D721Med (cell line): ENCODE measurements around the gene AGO1.

Experiments used
- DNase-seq: peaks from one replicate; pipeline ENCODE4 v3.0.0; 2011; ENCODE audit warnings: low spot score; ENCODE audit not compliant: insufficient read length
- FAIRE-seq: peaks from 2 replicates; lab custom pipeline; 2011; peaks lifted over from hg19 to GRCh38; lab: Jason Lieb, UNC
- TF ChIP-seq, protein P1 (sequence below): IDR thresholded peaks from 2 replicates; pipeline ENCODE4 v1.5.1; 2012; ENCODE audit warnings: mild to moderate bottlenecking, control low read depth; ENCODE audit not compliant: insufficient read depth; ENCODE audit errors: missing control alignments

Gene AGO1

DNA sequence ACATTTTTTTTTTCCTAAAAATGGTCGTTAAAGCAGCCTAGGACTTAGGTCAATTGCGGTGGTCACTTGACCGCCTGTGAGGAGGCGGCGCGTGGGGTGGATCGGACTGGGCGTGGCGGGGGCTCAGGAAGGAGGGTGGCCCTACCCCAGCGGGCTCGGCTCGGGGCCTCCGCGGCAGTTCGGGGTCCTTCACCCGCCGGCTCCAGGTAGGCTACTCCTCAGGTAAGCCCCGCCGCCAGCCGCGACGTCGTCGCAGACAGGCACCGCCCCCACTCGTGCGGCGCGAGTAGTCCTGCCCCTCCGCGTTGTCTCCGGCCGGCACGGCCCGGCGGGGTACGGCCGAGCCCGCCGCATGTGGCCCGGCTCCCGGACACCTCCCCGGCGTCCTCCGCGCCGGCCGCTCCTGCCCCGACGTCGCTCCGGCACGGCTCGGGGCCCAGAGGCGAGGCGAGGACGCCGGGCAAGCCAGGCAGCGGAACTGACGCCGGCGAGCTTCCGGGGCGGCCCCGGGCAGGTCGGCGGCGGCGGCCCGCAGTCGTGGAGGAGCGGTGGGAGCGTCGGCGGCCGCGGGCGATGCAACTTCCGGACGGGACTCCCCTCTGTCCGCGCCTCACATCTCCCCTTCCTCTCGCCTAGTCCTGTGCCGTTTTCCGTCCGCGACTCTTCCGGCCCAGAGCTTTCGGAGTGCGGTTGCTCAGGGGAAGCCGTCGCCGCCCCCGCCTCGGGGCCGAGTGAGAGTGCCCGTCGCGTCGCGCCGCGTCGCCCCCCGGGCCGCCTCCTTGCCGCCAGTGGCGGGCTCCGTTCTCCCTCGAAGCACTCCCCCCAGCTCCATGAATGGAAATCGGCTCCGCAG, 47.8 kb downstream of the AGO1 start, which contains the start of gene AGO3:
TSS of gene AGO3 (plus strand) at position 513 of the 853 bp plus-strand sequence. CDS start at position 835, 322 bp downstream.
- FAIRE-seq, result no peak
- peak; percentile 59 for DNase-seq
- TF ChIP-seq, protein P1, sequence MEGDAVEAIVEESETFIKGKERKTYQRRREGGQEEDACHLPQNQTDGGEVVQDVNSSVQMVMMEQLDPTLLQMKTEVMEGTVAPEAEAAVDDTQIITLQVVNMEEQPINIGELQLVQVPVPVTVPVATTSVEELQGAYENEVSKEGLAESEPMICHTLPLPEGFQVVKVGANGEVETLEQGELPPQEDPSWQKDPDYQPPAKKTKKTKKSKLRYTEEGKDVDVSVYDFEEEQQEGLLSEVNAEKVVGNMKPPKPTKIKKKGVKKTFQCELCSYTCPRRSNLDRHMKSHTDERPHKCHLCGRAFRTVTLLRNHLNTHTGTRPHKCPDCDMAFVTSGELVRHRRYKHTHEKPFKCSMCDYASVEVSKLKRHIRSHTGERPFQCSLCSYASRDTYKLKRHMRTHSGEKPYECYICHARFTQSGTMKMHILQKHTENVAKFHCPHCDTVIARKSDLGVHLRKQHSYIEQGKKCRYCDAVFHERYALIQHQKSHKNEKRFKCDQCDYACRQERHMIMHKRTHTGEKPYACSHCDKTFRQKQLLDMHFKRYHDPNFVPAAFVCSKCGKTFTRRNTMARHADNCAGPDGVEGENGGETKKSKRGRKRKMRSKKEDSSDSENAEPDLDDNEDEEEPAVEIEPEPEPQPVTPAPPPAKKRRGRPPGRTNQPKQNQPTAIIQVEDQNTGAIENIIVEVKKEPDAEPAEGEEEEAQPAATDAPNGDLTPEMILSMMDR, result no peak

DNA sequence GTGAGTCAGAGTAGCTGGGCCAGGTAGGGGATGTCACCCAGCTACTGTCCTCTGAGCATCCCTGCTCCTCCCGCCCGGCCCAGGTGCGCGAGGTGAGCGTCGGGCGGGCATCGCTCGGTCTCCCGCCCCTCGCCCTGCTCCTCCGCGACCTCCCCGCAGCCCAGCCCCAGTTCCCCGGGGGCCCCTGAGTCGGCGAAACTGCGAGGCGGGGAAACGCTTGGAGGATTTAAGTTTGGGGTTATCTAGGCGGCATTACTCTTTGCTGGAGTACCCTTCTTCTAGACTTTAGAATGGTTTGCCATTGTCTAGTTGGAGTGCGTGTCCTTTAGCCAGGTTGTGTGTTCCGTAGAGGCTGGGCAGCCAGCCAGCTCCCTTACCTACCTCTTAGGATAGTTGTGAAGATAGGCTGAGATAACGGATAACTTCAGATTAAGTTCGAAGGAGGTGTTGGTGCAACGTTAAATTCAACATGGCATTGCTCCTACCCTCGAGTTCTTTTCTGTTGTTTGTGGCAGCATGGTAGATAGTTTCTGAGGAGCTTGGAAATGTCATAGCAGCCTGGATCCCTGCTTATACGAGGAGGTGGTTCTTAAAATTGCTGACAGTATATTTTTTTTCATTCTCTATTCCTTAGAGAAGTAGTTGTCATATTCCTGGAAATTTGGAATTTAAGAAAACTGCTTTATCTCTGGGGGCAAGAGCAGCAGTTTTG, 48.6 kb downstream of the AGO1 start:
- TF ChIP-seq, protein P1, result no peak
- no peak for DNase-seq
- no peak for FAIRE-seq

DNA sequence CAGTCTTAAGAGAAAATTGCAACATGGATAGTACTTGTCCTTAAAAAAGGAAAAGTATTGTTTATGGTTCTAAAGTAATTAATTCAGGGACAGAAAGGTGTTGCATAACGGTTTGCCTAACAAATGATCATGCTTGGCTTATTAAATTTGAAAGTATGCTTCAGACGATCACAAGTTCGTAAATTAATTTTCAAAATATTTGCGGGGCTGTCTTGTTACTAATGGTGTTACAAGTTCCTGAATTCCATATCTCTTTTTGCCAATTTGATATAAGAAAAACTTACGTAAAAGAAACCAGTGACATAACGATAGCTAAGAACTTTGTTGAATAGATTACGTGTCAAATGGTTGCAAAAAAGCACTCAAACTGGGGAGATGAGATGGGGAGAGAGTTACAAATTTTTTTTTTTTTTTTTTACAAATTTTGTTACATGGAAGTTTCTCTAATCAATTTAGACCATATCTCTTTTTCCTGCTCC, 49.2 kb downstream of the AGO1 start:
- TF ChIP-seq, protein P1, result no peak
- FAIRE-seq (no peak), DNase-seq (no peak)

DNA sequence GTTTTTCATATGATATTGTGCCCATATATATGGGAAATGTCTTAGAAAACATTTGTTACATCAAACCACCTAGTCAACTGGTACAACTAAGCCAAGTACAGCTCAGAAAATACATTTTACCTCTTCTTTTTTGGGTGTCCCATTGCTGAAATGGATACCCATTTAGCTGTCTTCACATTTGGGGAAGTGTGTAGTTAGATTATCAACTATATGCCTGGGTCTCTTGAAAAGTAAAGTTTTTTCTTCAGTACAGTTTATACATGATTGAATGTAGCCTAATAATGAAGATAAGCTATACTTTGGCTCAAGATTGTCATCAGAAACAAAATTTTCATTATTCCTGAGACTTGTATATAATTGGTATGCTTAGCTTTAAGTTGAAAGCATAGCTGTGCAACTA, 49.9 kb downstream of the AGO1 start:
- FAIRE-seq, result no peak
- TF ChIP-seq, protein P1, result no peak

DNA sequence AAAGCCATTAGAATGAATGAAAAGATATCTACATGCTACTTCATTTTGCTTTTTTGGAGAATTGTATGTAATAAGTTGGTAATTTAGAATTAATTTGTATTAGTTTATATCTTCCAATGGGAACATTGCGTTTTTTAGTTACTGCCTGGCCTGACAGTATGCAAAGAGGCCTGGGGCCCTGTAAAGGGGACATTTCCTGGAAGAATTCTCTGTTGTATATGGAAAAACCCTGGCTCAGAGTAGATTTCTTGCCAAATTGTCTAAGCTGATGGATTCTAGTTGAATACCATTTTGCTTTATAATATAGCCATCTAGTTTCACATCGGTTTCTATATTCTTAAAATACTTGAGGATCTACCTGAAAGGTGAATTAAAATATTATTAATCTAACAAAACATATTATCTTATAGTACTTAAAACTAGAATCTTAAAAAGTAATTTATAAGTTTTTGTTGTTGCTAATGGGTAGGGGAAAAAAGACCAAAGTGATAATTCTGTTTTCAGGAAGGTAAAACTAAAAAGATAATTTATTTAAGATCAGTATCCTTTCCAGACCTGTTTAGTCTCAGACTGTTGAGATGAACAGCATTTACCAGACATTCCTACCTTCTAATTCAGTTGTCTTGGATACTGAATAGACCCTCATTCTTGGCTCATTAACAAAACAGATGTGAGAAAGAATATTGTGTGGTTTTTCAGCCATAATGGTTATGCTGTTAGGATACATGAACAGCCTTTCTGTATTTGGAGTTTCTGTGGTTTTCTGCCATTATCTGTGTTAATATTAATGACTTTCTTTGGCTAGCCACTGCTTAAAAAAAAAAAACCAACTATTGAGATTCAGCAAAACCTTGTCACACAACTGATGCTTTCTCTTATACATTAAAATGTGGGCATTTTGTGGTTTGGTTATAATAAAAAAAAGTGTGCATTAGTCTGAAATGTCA, 52.7 kb downstream of the AGO1 start:
- no peak for DNase-seq
- FAIRE-seq, result no peak
- TF ChIP-seq, protein P1, result no peak

More for the DNA sequence above, 49.9 kb downstream of the AGO1 start:
- DNase-seq, result no peak

DNA sequence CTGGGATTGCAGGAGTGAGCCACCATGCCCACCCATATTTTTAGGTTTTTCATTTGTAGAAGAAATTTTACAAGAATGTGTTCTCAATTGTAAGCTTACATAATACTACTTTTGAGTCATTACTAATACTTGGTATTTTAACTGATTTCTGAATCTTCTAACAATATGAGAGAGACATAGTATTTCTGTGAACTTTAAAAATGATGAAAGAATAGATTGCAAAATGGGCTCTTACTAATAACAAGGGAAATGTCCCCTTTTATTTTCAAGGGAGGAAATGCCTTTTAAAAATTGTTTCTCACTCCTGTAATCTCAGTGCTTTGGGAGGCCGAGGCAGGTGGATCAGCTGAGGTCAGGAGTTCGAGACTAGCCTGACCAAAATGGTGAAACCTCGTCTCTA, 53.8 kb downstream of the AGO1 start:
- TF ChIP-seq, protein P1, result no peak
- DNase-seq (no peak), FAIRE-seq (no peak)
